Stimulated activated CD8-positive, alpha-beta memory T cell treated with anti-CD3 and anti-CD28 coated beads, Interleukin-2, amount 100 ng/mL, for 48 hours (primary cell): ENCODE data around the gene NCAM2.

Source experiments
- DNase-seq, 2 donors: peaks; one replicate each; pipeline ENCODE4 v3.0.0-alpha.2; 2020; ENCODE audit warnings: low read depth in 2 of 2

NCAM2 gene

GRCh38 chr21:21028275-21028820 is 30.1 kb downstream of the NCAM2 start:
- no peak for DNase-seq

GRCh38 chr21:21029164-21029563 is 31.0 kb downstream of the NCAM2 start:
- DNase-seq = no peak

GRCh38 chr21:21030311-21030710 is 32.1 kb downstream of the NCAM2 start:
- no peak for DNase-seq

- no peak for DNase-seq
Measured at GRCh38 chr21:21034036-21034435, 35.8 kb downstream of the NCAM2 start.

- DNase-seq = no peak
Measured at GRCh38 chr21:21039624-21040170, 41.5 kb downstream of the NCAM2 start.

- DNase-seq = no peak
Measured at GRCh38 chr21:21045518-21045917, 47.3 kb downstream of the NCAM2 start.

GRCh38 chr21:21046063-21046462 is 47.9 kb downstream of the NCAM2 start:
- DNase-seq = no peak

GRCh38 chr21:21051109-21052055 is 53.2 kb downstream of the NCAM2 start:
- DNase-seq = no peak

- DNase-seq = no peak
Measured at GRCh38 chr21:21052672-21053071, 54.5 kb downstream of the NCAM2 start.

- no peak for DNase-seq
Measured at GRCh38 chr21:21057349-21058062, 59.3 kb downstream of the NCAM2 start.

GRCh38 chr21:21063828-21064227 is 65.6 kb downstream of the NCAM2 start:
- no peak for DNase-seq

- no peak for DNase-seq
Measured at GRCh38 chr21:21064353-21064752, 66.1 kb downstream of the NCAM2 start.

GRCh38 chr21:21067375-21067774 is 69.2 kb downstream of the NCAM2 start:
- no peak for DNase-seq

- DNase-seq = no peak
Measured at GRCh38 chr21:21074305-21074704, 76.1 kb downstream of the NCAM2 start.

- no peak for DNase-seq
Measured at GRCh38 chr21:21076051-21076450, 77.8 kb downstream of the NCAM2 start.

- DNase-seq = no peak
Measured at GRCh38 chr21:21076491-21076890, 78.3 kb downstream of the NCAM2 start.

- no peak for DNase-seq
Measured at GRCh38 chr21:21079646-21080045, 81.4 kb downstream of the NCAM2 start.

GRCh38 chr21:21084179-21084578 is 86.0 kb downstream of the NCAM2 start:
- no peak for DNase-seq

GRCh38 chr21:21085206-21085605 is 87.0 kb downstream of the NCAM2 start:
- DNase-seq = no peak

- DNase-seq = no peak
Measured at GRCh38 chr21:21096956-21097355, 98.7 kb downstream of the NCAM2 start.

GRCh38 chr21:21097466-21097865 is 99.3 kb downstream of the NCAM2 start:
- no peak for DNase-seq

GRCh38 chr21:21101911-21102310 is 103.7 kb downstream of the NCAM2 start:
- DNase-seq = no peak
